Spinal cord (tissue), 10 donors: Measurements from ENCODE around the gene ADAMTSL1. TPM values are rescaled to one million over a fixed set of nuclear protein-coding genes. Genes with fewer than 3 reads are reported as not detected.

Source experiments
- DNase-seq, 6 donors: peaks; one replicate each; pipeline versions ENCODE4 v3.0.0 to v3.0.0-alpha.2; 2013 to 2015; ENCODE audit warnings: low spot score in 6 of 6, low read depth in 4 of 6
- H3K27ac ChIP-seq: one replicate; pipeline ENCODE4 v1.5.1; 2013; ENCODE audit warnings: low read depth, low read length, control low read depth
- H3K27me3 ChIP-seq: one replicate; pipeline ENCODE4 v1.6.1; 2013; ENCODE audit warnings: low read length; ENCODE audit not compliant: control insufficient read depth, insufficient read depth
- H3K36me3 ChIP-seq: one replicate; pipeline ENCODE4 v1.6.1; 2013; ENCODE audit warnings: low read length; ENCODE audit not compliant: control insufficient read depth, insufficient read depth
- H3K4me1 ChIP-seq: one replicate; pipeline ENCODE4 v1.6.1; 2013; ENCODE audit warnings: low read length; ENCODE audit not compliant: control insufficient read depth, insufficient read depth
- H3K4me3 ChIP-seq: one replicate; pipeline ENCODE4 v1.5.1; 2013; ENCODE audit warnings: low read depth, low read length, control low read depth
- H3K9me3 ChIP-seq: one replicate; pipeline ENCODE4 v1.6.1; 2013; ENCODE audit warnings: low read length; ENCODE audit not compliant: control insufficient read depth, insufficient read depth
- WGBS: methylation state at CpG from one replicate; pipeline ENCODE4 v1.1.5; 2013; ENCODE audit warnings: missing lambda C conversion rate; ENCODE audit not compliant: insufficient coverage; 5-methylcytosine and 5-hydroxymethylcytosine counted together
- polyA plus RNA-seq, 2 donors: library from polyadenylated mRNA; unstranded; fragments of 120-200 nt; gene quantifications; one replicate each; pipeline ENCODE4 v1.2.1, GENCODE V29; 2013; ENCODE audit not compliant: insufficient read length in 2 of 2
- total RNA-seq, 2 donors: library from RNA; depleted of rRNA in 1 of 2; stranded (reverse); fragments of 120-200 nt in 1 of 2; fragments of >200 nt in 1 of 2; gene quantifications; one replicate each; pipeline versions ENCODE4 v1.2.3 to v1.2.4, GENCODE V29; 2013 to 2014
- donor health status: healthy.

ADAMTSL1 gene
- total and polyA plus RNA-seq, 4 donors: 21.7 to 35.3 (median 28.4) TPM

DNA sequence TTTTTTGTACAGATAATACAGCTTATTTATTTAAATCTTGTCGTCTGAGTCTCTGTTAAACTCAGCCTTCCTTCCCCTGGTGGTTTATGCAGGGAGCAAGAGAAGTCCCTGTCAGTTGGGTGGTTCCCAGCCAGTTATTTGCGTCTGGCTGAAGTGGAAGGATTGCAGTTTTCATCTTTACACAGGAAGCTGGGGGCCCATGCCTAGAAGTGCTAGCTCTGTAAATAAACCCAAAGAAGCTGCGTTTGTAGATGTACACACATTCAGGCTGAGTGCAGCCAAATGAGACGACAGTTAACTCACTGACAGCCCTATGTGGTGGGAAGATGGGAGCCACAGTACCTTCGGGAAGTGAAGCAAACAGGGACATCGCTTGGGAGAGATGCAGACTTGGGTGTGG is 437.0 kb downstream of the ADAMTSL1 start:
- Histone ChIP-seq H3K9me3 (no peaks in the 10 kb centered on the region), H3K27ac (no peak overlapping the region), H3K4me1 (peaks cover 13% of the 10 kb centered on the region), H3K36me3 (peaks cover 21% of the 10 kb centered on the region), H3K4me3 (no peak overlapping the region), H3K27me3 (no peaks in the 10 kb centered on the region)
- 44% methylated on average over 3 of the region's 6 CpGs for WGBS
- DNase-seq: peak in 1 of 6 donors; percentile 33

DNA sequence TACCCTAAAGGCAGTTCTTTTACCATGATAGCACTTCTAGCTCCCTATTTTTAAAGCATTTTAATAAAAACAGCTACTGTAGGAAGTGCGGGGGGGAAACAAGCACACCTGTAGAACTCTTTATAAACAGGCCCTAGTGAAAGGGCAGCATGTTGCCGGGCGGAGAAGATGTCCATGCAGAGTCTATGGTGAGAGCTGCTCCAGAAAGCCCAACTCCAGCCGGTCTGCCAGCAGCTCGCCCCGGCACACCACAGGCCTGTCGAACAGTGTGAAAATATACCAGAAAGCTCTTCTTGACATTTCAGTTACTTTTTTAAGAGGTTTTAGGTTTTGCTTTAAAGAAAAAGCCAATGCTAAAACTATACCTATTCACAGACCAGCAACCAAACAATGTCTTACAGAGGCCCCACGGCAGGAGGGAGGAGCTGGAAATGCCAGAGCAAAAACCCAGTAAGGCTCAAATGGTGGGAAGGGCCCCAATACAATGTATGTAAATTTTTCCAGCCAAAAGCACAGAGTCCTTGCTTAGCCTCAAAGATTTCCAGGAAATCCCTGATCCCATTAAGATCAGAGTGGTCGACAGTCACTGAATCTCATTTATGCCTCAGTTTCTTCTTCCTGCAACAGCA is 437.9 kb downstream of the ADAMTSL1 start:
- WGBS: 83% methylated on average over 3 of the region's 9 CpGs

DNA sequence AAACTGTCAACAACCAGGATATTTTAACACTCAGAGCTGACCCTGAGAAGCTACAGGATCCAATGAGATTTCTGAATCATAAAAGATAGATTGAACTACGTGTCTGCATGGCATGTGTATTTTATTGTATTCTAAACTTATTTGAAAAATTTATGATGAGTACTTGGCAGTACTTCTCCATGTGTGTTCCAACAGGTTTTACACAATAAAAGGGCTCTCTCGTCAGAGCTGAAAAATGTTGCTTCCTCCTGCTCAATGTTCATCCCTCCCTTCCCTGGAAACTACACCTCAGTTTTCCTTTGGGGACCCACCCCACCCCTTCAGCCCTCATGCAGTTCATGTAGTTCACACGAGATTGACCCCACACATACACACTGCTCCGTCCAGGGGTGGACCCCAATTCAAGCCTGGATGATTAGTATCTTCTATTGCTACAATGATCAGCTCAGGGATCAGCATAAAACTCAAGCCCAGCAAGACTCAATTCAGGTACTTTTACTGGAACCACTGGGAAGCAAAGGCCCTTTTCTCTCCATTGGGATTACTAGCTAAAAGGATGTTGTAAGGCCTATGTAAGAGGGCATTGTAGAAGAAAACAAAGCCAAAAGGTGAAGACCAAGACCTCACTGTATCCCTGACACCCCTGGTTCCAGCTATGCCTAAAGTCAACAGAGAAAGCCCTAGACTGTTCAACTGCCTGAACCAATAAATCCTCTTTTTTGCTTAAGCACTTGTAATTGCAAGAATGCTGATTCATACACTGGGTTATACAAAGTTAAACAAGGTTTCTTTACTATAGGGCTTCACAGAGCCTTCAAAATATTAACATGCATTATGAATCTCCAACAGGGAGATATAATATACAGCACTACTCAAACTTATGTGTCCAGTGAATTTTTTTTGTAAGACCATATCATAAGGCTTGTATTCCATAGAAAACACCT is 446.5 kb downstream of the ADAMTSL1 start:
- no peaks in the 10 kb centered on the region for H3K9me3 ChIP-seq
- H3K27me3 ChIP-seq: no peaks in the 10 kb centered on the region
- H3K36me3 ChIP-seq: no peaks in the 10 kb centered on the region
- no peak overlapping the region for H3K4me3 ChIP-seq
- 46% methylated on average over 2 of the region's 4 CpGs for WGBS
- no peak for DNase-seq
- H3K4me1 ChIP-seq: peaks cover 3% of the 10 kb centered on the region
- no peak overlapping the region for H3K27ac ChIP-seq

More for the DNA sequence above, 437.9 kb downstream of the ADAMTSL1 start:
- no peak overlapping the region for H3K4me3 ChIP-seq
- no peaks in the 10 kb centered on the region for H3K9me3 ChIP-seq
- H3K27me3 ChIP-seq: no peaks in the 10 kb centered on the region
- peaks cover 17% of the 10 kb centered on the region for H3K36me3 ChIP-seq
- H3K27ac ChIP-seq: no peak overlapping the region
- no peak for DNase-seq
- H3K4me1 ChIP-seq: peaks cover 12% of the 10 kb centered on the region

DNA sequence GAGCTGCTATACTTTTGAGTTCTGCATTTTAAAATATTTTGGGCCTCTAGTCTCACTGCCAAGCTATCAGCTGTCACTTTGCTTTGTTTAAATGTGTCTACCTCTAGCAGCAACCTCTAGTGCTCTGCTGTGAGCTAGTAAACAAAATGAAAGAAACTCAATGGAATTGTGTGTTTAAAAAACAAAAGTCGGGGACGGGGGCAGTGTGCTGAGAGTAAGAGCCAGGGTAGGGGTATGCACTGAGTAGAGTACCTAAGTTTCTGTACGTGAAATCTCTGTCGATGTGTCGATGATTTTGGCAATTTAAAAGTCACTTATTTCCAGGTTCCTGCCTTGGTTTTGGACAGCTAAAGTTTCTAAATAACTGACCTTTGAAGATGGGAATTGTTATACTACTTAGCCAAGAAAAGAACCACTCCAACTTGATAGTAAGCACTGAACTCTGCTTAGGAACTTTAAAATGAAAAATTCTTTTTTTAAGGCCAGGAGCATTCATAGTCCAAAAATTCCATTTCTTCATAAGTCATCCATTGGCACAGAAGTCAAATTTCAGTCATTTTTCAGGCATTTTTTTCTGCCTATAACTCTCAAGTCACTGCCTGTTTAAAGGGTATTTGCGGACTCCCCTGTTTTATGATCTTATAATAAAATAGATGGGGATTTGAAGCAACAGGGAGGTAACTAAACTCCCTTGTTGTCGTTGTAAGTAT is 447.6 kb downstream of the ADAMTSL1 start:
- 67% methylated on average over 3 of the region's 7 CpGs for WGBS
- H3K36me3 ChIP-seq: no peaks in the 10 kb centered on the region
- peaks cover 3% of the 10 kb centered on the region for H3K4me1 ChIP-seq
- H3K9me3 ChIP-seq: no peaks in the 10 kb centered on the region
- H3K27me3 ChIP-seq: no peaks in the 10 kb centered on the region
- no peak overlapping the region for H3K4me3 ChIP-seq
- H3K27ac ChIP-seq: no peak overlapping the region
- DNase-seq: no peak

DNA sequence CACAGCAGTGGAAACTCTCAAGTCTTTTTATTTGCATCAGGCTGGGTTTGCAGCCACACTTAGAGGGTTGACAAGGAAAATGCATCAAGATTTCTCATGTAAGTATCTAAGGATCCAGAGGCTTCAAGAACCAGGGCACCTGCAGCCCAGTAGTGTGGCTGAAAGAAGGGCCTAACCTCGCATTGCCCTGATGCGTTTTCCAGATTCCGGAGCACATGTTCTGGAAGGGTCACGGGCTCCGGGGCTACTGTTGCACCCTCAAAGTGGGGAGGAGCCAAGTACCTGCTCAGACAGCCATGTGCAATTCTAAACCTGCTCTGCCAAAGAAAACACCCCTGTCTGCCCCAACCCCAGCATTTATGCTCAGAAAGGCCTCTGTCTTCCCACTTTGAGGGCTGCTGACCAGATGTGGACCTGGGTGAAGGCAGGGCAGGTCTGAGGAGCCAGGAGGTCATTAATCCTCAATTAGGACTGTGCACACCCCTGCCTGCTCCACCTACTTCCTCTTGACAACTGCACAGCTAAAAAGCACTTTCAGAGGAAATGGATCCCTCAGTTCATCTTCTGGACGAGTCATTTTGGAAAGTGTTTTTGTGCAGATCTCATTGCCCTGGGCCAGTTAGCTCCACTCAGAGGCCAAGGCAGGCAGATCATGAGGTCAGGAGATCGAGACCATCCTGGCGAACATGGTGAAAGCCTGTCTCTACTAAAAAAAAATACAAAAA is 448.4 kb downstream of the ADAMTSL1 start:
- WGBS: 88% methylated on average over 8 of the region's 8 CpGs
- no peaks in the 10 kb centered on the region for H3K27me3 ChIP-seq

DNA sequence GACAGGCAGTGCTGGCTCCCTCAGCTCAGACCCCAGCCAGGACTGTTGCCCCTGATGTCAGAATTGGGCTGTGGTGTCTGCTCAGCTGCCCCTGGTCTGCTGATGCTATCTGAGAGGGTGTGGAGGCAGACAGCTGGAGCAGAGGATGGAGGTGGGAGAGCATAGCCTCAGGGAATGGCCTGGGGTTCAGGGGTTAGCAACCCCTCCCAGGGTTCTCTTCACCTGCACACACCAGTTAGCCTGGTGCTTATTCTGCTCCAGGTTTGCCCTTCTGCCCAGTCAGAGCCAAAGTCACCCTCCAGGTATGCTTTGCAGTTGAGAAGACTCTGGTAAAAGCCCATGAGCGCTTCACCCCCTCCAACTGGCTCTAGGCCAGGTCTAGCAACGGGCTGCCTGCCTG is 449.2 kb downstream of the ADAMTSL1 start:
- peaks cover 3% of the 10 kb centered on the region for H3K4me1 ChIP-seq
- H3K9me3 ChIP-seq: no peaks in the 10 kb centered on the region
- peak in 1 of 6 donors; percentile 21 for DNase-seq
- WGBS: no CpG with 5 or more reads among the region's 2 CpGs
- no peaks in the 10 kb centered on the region for H3K36me3 ChIP-seq
- H3K27ac ChIP-seq: no peak overlapping the region
- no peaks in the 10 kb centered on the region for H3K27me3 ChIP-seq
- H3K4me3 ChIP-seq: no peak overlapping the region

More for the DNA sequence above, 448.4 kb downstream of the ADAMTSL1 start:
- Histone ChIP-seq H3K9me3 (no peaks in the 10 kb centered on the region), H3K4me1 (peaks cover 3% of the 10 kb centered on the region), H3K36me3 (no peaks in the 10 kb centered on the region), H3K27ac (no peak overlapping the region), H3K4me3 (no peak overlapping the region)
- DNase-seq: no peak

DNA sequence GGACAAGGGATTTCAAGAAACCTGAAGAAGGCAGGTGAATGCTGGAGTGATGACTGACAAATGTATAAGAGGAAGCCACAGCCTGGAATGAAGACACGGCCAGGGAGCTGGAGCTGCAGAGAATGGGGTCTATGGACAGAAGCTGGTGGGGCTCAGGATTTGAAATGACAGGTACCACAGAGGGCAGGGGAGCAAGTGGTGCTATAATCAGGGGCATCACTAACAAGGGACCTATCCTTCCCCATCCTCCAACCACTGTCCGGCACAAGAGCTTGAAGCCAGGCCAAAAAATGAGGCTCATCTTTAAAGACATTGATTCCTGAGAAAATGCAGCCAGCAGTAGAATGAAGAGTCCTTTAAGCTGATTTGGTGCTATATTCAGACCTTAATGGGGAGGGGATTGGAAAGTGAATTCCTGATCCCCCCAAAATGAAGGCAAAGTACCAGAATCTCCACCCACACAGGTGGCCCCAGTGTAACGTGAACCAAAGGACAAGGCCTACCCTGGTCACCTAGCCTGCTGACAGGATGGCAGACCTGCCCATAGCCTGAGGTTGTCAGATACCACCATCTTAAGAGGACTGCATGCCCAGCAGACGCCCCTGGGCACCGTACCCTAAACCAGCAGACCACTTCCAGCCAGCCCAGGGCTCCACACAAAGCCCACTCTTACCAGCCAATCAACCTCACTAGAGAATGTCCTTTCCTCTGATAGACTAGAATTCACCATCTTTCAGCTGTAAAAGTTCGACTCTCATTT is 449.9 kb downstream of the ADAMTSL1 start:
- no peaks in the 10 kb centered on the region for H3K9me3 ChIP-seq
- H3K27me3 ChIP-seq: no peaks in the 10 kb centered on the region
- no peaks in the 10 kb centered on the region for H3K36me3 ChIP-seq
- no peak overlapping the region for H3K27ac ChIP-seq
- WGBS: 96% methylated on average over 5 of the region's 6 CpGs
- H3K4me1 ChIP-seq: peaks cover 3% of the 10 kb centered on the region
- H3K4me3 ChIP-seq: no peak overlapping the region
- no peak for DNase-seq

DNA sequence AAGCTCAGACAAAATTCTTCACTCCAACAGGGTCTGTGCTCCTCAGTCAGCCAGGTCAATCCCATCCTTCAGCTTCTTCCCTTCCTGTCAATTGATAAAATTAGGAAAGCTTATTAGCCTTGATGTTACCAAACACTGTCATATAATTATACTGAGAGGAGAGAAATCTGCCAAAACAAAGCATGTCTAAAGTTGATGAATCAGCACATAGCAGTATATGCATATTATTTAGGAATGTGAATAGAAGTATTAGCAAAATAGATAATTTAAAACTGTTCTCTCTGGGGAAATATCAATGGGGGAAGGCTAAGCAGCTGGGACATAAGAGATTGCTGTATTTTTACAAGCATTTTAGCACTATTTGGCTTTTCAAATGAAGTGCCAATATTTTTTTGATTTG is 451.9 kb downstream of the ADAMTSL1 start:
- Histone ChIP-seq H3K4me1 (peaks cover 3% of the 10 kb centered on the region), H3K9me3 (no peaks in the 10 kb centered on the region), H3K27ac (no peak overlapping the region), H3K27me3 (no peaks in the 10 kb centered on the region), H3K36me3 (no peaks in the 10 kb centered on the region), H3K4me3 (no peak overlapping the region)
- DNase-seq: no peak

DNA sequence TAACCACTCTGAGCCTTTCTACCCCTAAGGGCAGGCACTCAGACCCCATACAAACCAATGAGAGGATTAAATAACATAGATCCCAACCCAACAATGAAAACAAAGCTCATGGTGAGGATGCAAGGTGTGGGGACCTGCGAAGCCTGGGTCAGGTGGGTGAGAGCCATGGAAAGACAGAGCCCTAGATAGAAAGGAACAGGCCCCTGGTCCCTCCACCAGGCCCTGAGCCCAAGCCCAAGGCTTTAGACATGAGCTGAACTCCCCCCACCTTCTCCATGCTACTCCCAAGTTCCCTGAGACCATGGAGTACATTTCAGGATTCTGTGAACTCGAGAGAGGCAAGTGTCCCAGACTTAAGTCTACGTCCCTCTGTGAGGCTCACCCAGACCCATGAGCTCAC is 452.6 kb downstream of the ADAMTSL1 start:
- WGBS: 94% methylated on average over 2 of the region's 3 CpGs

More for the DNA sequence above, 452.6 kb downstream of the ADAMTSL1 start:
- H3K4me3 ChIP-seq: no peak overlapping the region
- DNase-seq: no peak
- H3K27ac ChIP-seq: no peak overlapping the region
- H3K9me3 ChIP-seq: no peaks in the 10 kb centered on the region
- H3K36me3 ChIP-seq: no peaks in the 10 kb centered on the region
- H3K27me3 ChIP-seq: no peaks in the 10 kb centered on the region
- peaks cover 3% of the 10 kb centered on the region for H3K4me1 ChIP-seq
